Natural killer cell treated with Interleukin-12 subunit alpha and Interleukin-12 subunit beta and Interleukin-15 and Interleukin-18, amount 100 ng/mL, for 72 hours (primary cell): Measurements from ENCODE around the gene PTMS. TPM values are rescaled to one million over a fixed set of nuclear protein-coding genes. Genes with fewer than 3 reads are reported as not detected.

Experiments
- ATAC-seq, 2 donors: fragments of 150-1000 bp; cut with Tn5 transposase in 1 of 2; sonication (Bioruptor Pico), chemical (Tn5 transposase) in 1 of 2; 2 replicates each; pipeline ENCODE4 v1.10.0; 2021
- DNase-seq: peaks from one replicate; pipeline ENCODE4 v3.0.0; 2022; ENCODE audit warnings: low spot score
- H3K27ac Mint-ChIP-seq, 2 donors: 1 replicate in 1 of 2; 2 replicates in 1 of 2; pipeline ENCODE4 v1.8.0; 2022; ENCODE audit warnings: mixed read lengths in 2 of 2, mild to moderate bottlenecking in 1 of 2, moderate library complexity in 1 of 2
- H3K27me3 Mint-ChIP-seq, 2 donors: 1 replicate in 1 of 2; 2 replicates in 1 of 2; pipeline ENCODE4 v1.8.0; 2022; ENCODE audit warnings: mixed read lengths in 2 of 2
- H3K36me3 Mint-ChIP-seq: one replicate; pipeline ENCODE4 v1.8.0; 2022; ENCODE audit warnings: mixed read lengths
- H3K4me1 Mint-ChIP-seq, 2 donors: 1 replicate in 1 of 2; 2 replicates in 1 of 2; pipeline ENCODE4 v1.8.0; 2022; ENCODE audit warnings: low read depth in 2 of 2, mixed read lengths in 2 of 2, mild to moderate bottlenecking in 1 of 2
- H3K4me3 Mint-ChIP-seq: one replicate; pipeline ENCODE4 v1.8.0; 2022; ENCODE audit warnings: mixed read lengths
- H3K9me3 Mint-ChIP-seq: 2 replicates; pipeline ENCODE4 v1.8.0; 2022; ENCODE audit warnings: mixed read lengths
- total RNA-seq, 2 donors: library from RNA; stranded (reverse); gene quantifications; one replicate each; pipeline ENCODE4 v1.2.3, GENCODE V29; 2022

PTMS gene
- total RNA-seq, 2 donors from 2014 or later = 50.4 to 93.8 TPM

- no peak overlapping the region for H3K27ac Mint-ChIP-seq
- no peaks in the 10 kb centered on the region for H3K9me3 Mint-ChIP-seq
- no peak for DNase-seq
- H3K4me1 Mint-ChIP-seq = peaks cover under 1 to 11% of the 10 kb centered on the region in 2 donors
- ATAC-seq = no peak
- no peak overlapping the region for H3K4me3 Mint-ChIP-seq
- H3K36me3 Mint-ChIP-seq = no peaks in the 10 kb centered on the region
- peaks cover 31 to 37% of the 10 kb centered on the region in 2 donors for H3K27me3 Mint-ChIP-seq
Observed at GRCh38 chr12:6820166-6820565, 54.0 kb downstream of the PTMS start.

Other genes with a start within 250 kb of the PTMS start
- 1,000 to 10,000 TPM; 4,687 to 5,410 TPM for gene GAPDH, start 231.8 kb upstream of the PTMS start, total RNA-seq
- gene IFFO1, start 210.3 kb upstream of the PTMS start, total RNA-seq = 10 to 100 TPM; 28.0 to 30.5 TPM
- 100 to 1,000 TPM; 103 to 201 TPM for gene NOP2, start 198.1 kb upstream of the PTMS start, total RNA-seq
- gene CHD4, start 159.0 kb upstream of the PTMS start, total RNA-seq = 100 to 1,000 TPM; 239 to 352 TPM
- gene LPAR5, start 130.4 kb upstream of the PTMS start, total RNA-seq = 10 to 100 TPM in 1 of 2 donors, 1 to 10 TPM in 1; 5.6 to 10.6 TPM
- gene ACRBP, start 118.9 kb upstream of the PTMS start, total RNA-seq = 1 to 10 TPM in 1 of 2 donors, under 1 TPM in 1; 0.98 to 2.1 TPM
- gene ING4, start 103.2 kb upstream of the PTMS start, total RNA-seq = 10 to 100 TPM; 13.0 to 16.7 TPM
- gene ZNF384, start 77.0 kb upstream of the PTMS start, total RNA-seq = 10 to 100 TPM; 81.1 to 90.0 TPM
- gene PIANP, start 65.5 kb upstream of the PTMS start, total RNA-seq = under 1 TPM in 1 of 2 donors, not detected in 1; 0.17 TPM
- gene COPS7A, start 42.3 kb upstream of the PTMS start, total RNA-seq = 10 to 100 TPM; 49.6 to 60.6 TPM
- 100 to 1,000 TPM in 1 of 2 donors, 10 to 100 TPM in 1; 98.3 to 124 TPM for gene MLF2, start 13.2 kb upstream of the PTMS start, total RNA-seq
- gene LAG3, start 6.2 kb downstream of the PTMS start, total RNA-seq = 100 to 1,000 TPM in 1 of 2 donors, 10 to 100 TPM in 1; 78.2 to 365 TPM
- 1 to 10 TPM in 1 of 2 donors, under 1 TPM in 1; 0.43 to 5.4 TPM for gene CD4, start 23.2 kb downstream of the PTMS start, total RNA-seq
- not detected for gene GPR162, start 55.5 kb downstream of the PTMS start, total RNA-seq
- 1 to 10 TPM in 1 of 2 donors, not detected in 1; 1.3 TPM for gene P3H3, start 62.0 kb downstream of the PTMS start, total RNA-seq
- not detected for gene GNB3, start 74.6 kb downstream of the PTMS start, total RNA-seq
- gene CDCA3, start 84.9 kb downstream of the PTMS start, total RNA-seq = 100 to 1,000 TPM in 1 of 2 donors, 10 to 100 TPM in 1; 40.7 to 105 TPM
- gene USP5, start 85.8 kb downstream of the PTMS start, total RNA-seq = 100 to 1,000 TPM in 1 of 2 donors, 10 to 100 TPM in 1; 91.7 to 105 TPM
- gene TPI1, start 101.2 kb downstream of the PTMS start, total RNA-seq = 1,000 to 10,000 TPM; 1,157 to 1,903 TPM
- 1 to 10 TPM; 6.0 to 6.9 TPM for gene SPSB2, start 106.9 kb downstream of the PTMS start, total RNA-seq
- gene LRRC23, start 138.5 kb downstream of the PTMS start, total RNA-seq = 1 to 10 TPM; 3.2 to 7.1 TPM
- gene ENO2, start 148.2 kb downstream of the PTMS start, total RNA-seq = 100 to 1,000 TPM; 151 to 158 TPM
- 10 to 100 TPM; 36.5 to 62.2 TPM for gene ATN1, start 161.6 kb downstream of the PTMS start, total RNA-seq
- not detected for gene RNU7-1, start 177.5 kb downstream of the PTMS start, total RNA-seq
- gene C12orf57, start 177.7 kb downstream of the PTMS start, total RNA-seq = 100 to 1,000 TPM in 1 of 2 donors, 10 to 100 TPM in 1; 89.7 to 106 TPM
- gene PTPN6, start 185.0 kb downstream of the PTMS start, total RNA-seq = 100 to 1,000 TPM in 1 of 2 donors, 10 to 100 TPM in 1; 71.6 to 131 TPM
- 100 to 1,000 TPM; 227 to 350 TPM for gene PHB2, start 204.3 kb downstream of the PTMS start, total RNA-seq
- gene EMG1, start 204.6 kb downstream of the PTMS start, total RNA-seq = 100 to 1,000 TPM in 1 of 2 donors, 10 to 100 TPM in 1; 74.9 to 141 TPM